Stimulated activated CD8-positive, alpha-beta memory T cell treated with anti-CD3 and anti-CD28 coated beads, Interleukin-15, amount 100 ng/mL, for 24 hours (primary cell): ENCODE measurements around the gene RCOR1.

Experiments used
- DNase-seq: peaks from one replicate; pipeline ENCODE4 v3.0.0-alpha.2; 2020; ENCODE audit warnings: low read depth

The RCOR1 gene

GRCh38 chr14:102776761-102777710 lies 184.6 kb downstream of the RCOR1 start, which contains the start of gene TRAF3:
TRAF3 (plus strand) TSS chr14:102777449; CDS start chr14:102870202, 92,753 bp downstream.
- peak; percentile 70 for DNase-seq

GRCh38 chr14:102777711-102778337 lies 185.4 kb downstream of the RCOR1 start:
- DNase-seq: no peak

- no peak for DNase-seq
These were observed 186.1 kb downstream of the RCOR1 start for GRCh38 chr14:102778338-102779083.

- no peak for DNase-seq
These were observed 186.6 kb downstream of the RCOR1 start for GRCh38 chr14:102779084-102779462.

- DNase-seq: no peak
These were observed 187.3 kb downstream of the RCOR1 start for GRCh38 chr14:102779574-102780315.
